Neuronal stem cell (in vitro differentiated cells): ENCODE results near the gene SLC6A7.

Experiments
- DNase-seq: peaks from one replicate; pipeline ENCODE4 v3.0.0-alpha.2; 2013; ENCODE audit warnings: low spot score
- H2AFZ ChIP-seq: one replicate; pipeline ENCODE4 v1.6.1; 2013; ENCODE audit warnings: mild to moderate bottlenecking, low read length, inconsistent platforms
- H2AK5ac ChIP-seq: 2 replicates; pipeline ENCODE4 v1.6.1; 2013; ENCODE audit warnings: low read depth, mild to moderate bottlenecking, inconsistent platforms, low read length, moderate library complexity, mixed read lengths
- H2BK120ac ChIP-seq: 2 replicates; pipeline ENCODE4 v1.6.1; 2013; ENCODE audit warnings: low read depth, mild to moderate bottlenecking, inconsistent platforms, low read length, moderate library complexity, mixed read lengths
- H2BK12ac ChIP-seq: one replicate; pipeline ENCODE4 v1.6.1; 2013; ENCODE audit warnings: low read length, inconsistent platforms
- H2BK15ac ChIP-seq: 2 replicates; pipeline ENCODE4 v1.6.1; 2013; ENCODE audit warnings: mild to moderate bottlenecking, low read length, inconsistent platforms, mixed read lengths
- H2BK5ac ChIP-seq: one replicate; pipeline ENCODE4 v1.6.1; 2013; ENCODE audit warnings: inconsistent platforms, mild to moderate bottlenecking, low read length, moderate library complexity
- H3K14ac ChIP-seq: one replicate; pipeline ENCODE4 v1.6.1; 2013; ENCODE audit warnings: low read length, inconsistent platforms
- H3K18ac ChIP-seq: 2 replicates; pipeline ENCODE4 v1.6.1; 2013; ENCODE audit warnings: low read length, inconsistent platforms
- H3K23ac ChIP-seq: 2 replicates; pipeline ENCODE4 v1.6.1; 2013; ENCODE audit warnings: low read depth, mild to moderate bottlenecking, mixed read lengths, low read length, inconsistent platforms; ENCODE audit not compliant: poor library complexity
- H3K27ac ChIP-seq: replicated peaks from 3 replicates; pipeline ENCODE4 v1.5.1; 2013; ENCODE audit warnings: low read length, inconsistent platforms
- H3K27me3 ChIP-seq, 3 experiments: 2 replicates each; pipeline ENCODE4 v1.6.1; 2013; ENCODE audit warnings: low read length in 3 of 3, mild to moderate bottlenecking in 2 of 3, inconsistent platforms in 1 of 3, low read depth in 1 of 3, mixed read lengths in 1 of 3, moderate library complexity in 1 of 3; ENCODE audit not compliant: control insufficient read depth in 3 of 3, insufficient read depth in 3 of 3
- H3K36me3 ChIP-seq, 2 donors: replicated peaks in 1 of 2; 2 replicates each; pipeline ENCODE4 v1.6.1; 2013; ENCODE audit warnings: low read length in 2 of 2; ENCODE audit not compliant: control insufficient read depth in 2 of 2, insufficient read depth in 2 of 2
- H3K4ac ChIP-seq: 2 replicates; pipeline ENCODE4 v1.6.1; 2013; ENCODE audit warnings: inconsistent platforms, mild to moderate bottlenecking, low read length, moderate library complexity
- H3K4me1 ChIP-seq, 2 donors: 1 replicate in 1 of 2; 2 replicates in 1 of 2; pipeline ENCODE4 v1.6.1; 2013; ENCODE audit warnings: low read length in 2 of 2, low read depth in 1 of 2; ENCODE audit not compliant: control insufficient read depth in 2 of 2, insufficient read depth in 1 of 2
- H3K4me2 ChIP-seq: one replicate; pipeline ENCODE4 v1.6.1; 2013; ENCODE audit warnings: mild to moderate bottlenecking, low read length, inconsistent platforms; ENCODE audit not compliant: insufficient read depth, poor library complexity, severe bottlenecking
- H3K4me3 ChIP-seq, 2 donors: 2 replicates each; pipeline ENCODE4 v1.5.1; 2013; ENCODE audit warnings: low read length in 2 of 2, mild to moderate bottlenecking in 2 of 2, inconsistent platforms in 1 of 2, moderate library complexity in 1 of 2
- H3K79me1 ChIP-seq: one replicate; pipeline ENCODE4 v1.6.1; 2013; ENCODE audit warnings: low read depth, mild to moderate bottlenecking, inconsistent platforms, low read length, moderate library complexity
- H3K9ac ChIP-seq: one replicate; pipeline ENCODE4 v1.6.1; 2013; ENCODE audit warnings: mild to moderate bottlenecking, low read depth, low read length, inconsistent platforms; ENCODE audit not compliant: poor library complexity
- H3K9me3 ChIP-seq, 2 donors: replicated peaks in 1 of 2; 2 replicates each; pipeline versions ENCODE3 to v1.6.1; 2013; ENCODE audit warnings: low read length in 2 of 2, mild to moderate bottlenecking in 2 of 2, inconsistent platforms in 1 of 2, low read depth in 1 of 2, mixed read lengths in 1 of 2, moderate library complexity in 1 of 2; ENCODE audit not compliant: control insufficient read depth in 2 of 2, insufficient read depth in 1 of 2
- H4K8ac ChIP-seq: one replicate; pipeline ENCODE4 v1.6.1; 2013; ENCODE audit warnings: low read depth, mild to moderate bottlenecking, inconsistent platforms, low read length, moderate library complexity
- H4K91ac ChIP-seq: one replicate; pipeline ENCODE4 v1.6.1; 2013; ENCODE audit warnings: low read length, low read depth, mild to moderate bottlenecking, inconsistent platforms; ENCODE audit not compliant: poor library complexity
- WGBS, 2 donors: extraction: QIAGEN DNeasy Blood & Tissue Kit; methylation state at CpG; one replicate each; pipeline ENCODE4 v1.1.7; 2013; ENCODE audit warnings: missing lambda C conversion rate in 2 of 2, mixed read lengths in 1 of 2; ENCODE audit not compliant: insufficient read length in 2 of 2, insufficient replicate concordance in 1 of 2; ENCODE audit errors: extremely low coverage in 2 of 2; 5-methylcytosine and 5-hydroxymethylcytosine counted together

The SLC6A7 gene

GRCh38 chr5:150223474-150223873, 33.6 kb downstream of the SLC6A7 start:
- Histone ChIP-seq H3K4me2 (no peak overlapping the region), H3K4me1 (peaks cover 1 to 4% of the 10 kb centered on the region in 2 donors), H3K79me1 (peaks cover 1% of the 10 kb centered on the region), H3K9me3 (no peaks in the 10 kb centered on the region), H3K9ac (no peak overlapping the region), H2AK5ac (no peak overlapping the region), H2BK15ac (no peak overlapping the region), H2AFZ (no peak overlapping the region), H3K23ac (no peak overlapping the region), H4K8ac (no peak overlapping the region), H2BK12ac (no peak overlapping the region), H3K36me3 (no peaks in the 10 kb centered on the region), H2BK5ac (no peak overlapping the region), H3K4ac (no peak overlapping the region), H3K14ac (no peak overlapping the region), H3K27ac (no peak overlapping the region), H3K4me3 (no peak overlapping the region), H3K27me3 (no peaks in the 10 kb centered on the region), H3K18ac (no peak overlapping the region), H2BK120ac (no peak overlapping the region), H4K91ac (no peak overlapping the region)
- no peak for DNase-seq
- no CpG with 5 or more reads among the region's 7 CpGs for WGBS, 2 donors

- H3K27me3 ChIP-seq, result no peaks in the 10 kb centered on the region
- H3K4ac ChIP-seq, result no peak overlapping the region
- no peak overlapping the region for H4K91ac ChIP-seq
- H3K4me3 ChIP-seq, result no peak overlapping the region
- H3K9me3 ChIP-seq, result no peaks in the 10 kb centered on the region
- no peak overlapping the region for H4K8ac ChIP-seq
- H3K36me3 ChIP-seq, result no peaks in the 10 kb centered on the region
- WGBS, 2 donors, result no CpG with 5 or more reads among the region's 8 CpGs
- no peak overlapping the region for H3K27ac ChIP-seq
- DNase-seq, result no peak
- no peak overlapping the region for H3K9ac ChIP-seq
- H3K23ac ChIP-seq, result no peak overlapping the region
- no peak overlapping the region for H2AFZ ChIP-seq
- H2BK15ac ChIP-seq, result no peak overlapping the region
- no peak overlapping the region for H2BK12ac ChIP-seq
- peaks cover 1 to 4% of the 10 kb centered on the region in 2 donors for H3K4me1 ChIP-seq
- no peak overlapping the region for H3K4me2 ChIP-seq
- H3K79me1 ChIP-seq, result peaks cover 1% of the 10 kb centered on the region
- H3K18ac ChIP-seq, result no peak overlapping the region
- H2AK5ac ChIP-seq, result no peak overlapping the region
- no peak overlapping the region for H3K14ac ChIP-seq
- no peak overlapping the region for H2BK5ac ChIP-seq
- H2BK120ac ChIP-seq, result no peak overlapping the region
These were observed 34.7 kb downstream of the SLC6A7 start for GRCh38 chr5:150224483-150225027.

- Histone ChIP-seq H3K79me1 (peaks cover 1% of the 10 kb centered on the region), H3K4me3 (no peak overlapping the region), H3K23ac (no peak overlapping the region), H2BK12ac (no peak overlapping the region), H3K14ac (no peak overlapping the region), H3K9ac (no peak overlapping the region), H2AK5ac (no peak overlapping the region), H2BK5ac (no peak overlapping the region), H3K36me3 (no peaks in the 10 kb centered on the region), H3K27me3 (no peaks in the 10 kb centered on the region), H3K27ac (no peak overlapping the region), H3K4ac (no peak overlapping the region), H3K9me3 (no peaks in the 10 kb centered on the region), H3K18ac (no peak overlapping the region), H2AFZ (no peak overlapping the region), H3K4me2 (no peak overlapping the region), H2BK15ac (no peak overlapping the region), H4K8ac (no peak overlapping the region), H4K91ac (no peak overlapping the region), H2BK120ac (no peak overlapping the region), H3K4me1 (peaks cover 0 to 4% of the 10 kb centered on the region in 2 donors)
- no peak for DNase-seq
- no CpG with 5 or more reads among the region's 5 CpGs for WGBS, 2 donors
These were observed 37.2 kb downstream of the SLC6A7 start for GRCh38 chr5:150227036-150227435.

- Histone ChIP-seq H3K27me3 (no peaks in the 10 kb centered on the region), H2BK120ac (no peak overlapping the region), H3K9me3 (no peaks in the 10 kb centered on the region), H3K4me2 (no peak overlapping the region), H3K14ac (no peak overlapping the region), H2BK15ac (no peak overlapping the region), H3K79me1 (no peaks in the 10 kb centered on the region), H3K4ac (no peak overlapping the region), H2AK5ac (no peak overlapping the region), H3K36me3 (no peaks in the 10 kb centered on the region), H4K91ac (no peak overlapping the region), H3K4me1 (peaks cover 0 to 4% of the 10 kb centered on the region in 2 donors), H3K23ac (no peak overlapping the region), H4K8ac (no peak overlapping the region), H2BK5ac (no peak overlapping the region), H2AFZ (no peak overlapping the region), H3K27ac (no peak overlapping the region), H3K4me3 (no peak overlapping the region), H2BK12ac (no peak overlapping the region), H3K18ac (peak overlapping the region; percentile 7), H3K9ac (no peak overlapping the region)
- no peak for DNase-seq
- no CpG with 5 or more reads among the region's 11 CpGs for WGBS, 2 donors
These were observed 37.9 kb downstream of the SLC6A7 start for GRCh38 chr5:150227606-150228273.
